H9 (cell line): ENCODE results near the gene RRP12. TPM values are rescaled to one million over a fixed set of nuclear protein-coding genes. Genes with fewer than 3 reads are reported as not detected.

Experiments used
- DNase-seq: peaks from one replicate; pipeline ENCODE4 v3.0.0-alpha.2; 2017
- H2AFZ ChIP-seq: one replicate; pipeline ENCODE4 v1.6.1; 2013; ENCODE audit warnings: mild to moderate bottlenecking, low read length, control low read depth, moderate library complexity
- H2AK5ac ChIP-seq: 2 replicates; pipeline ENCODE4 v1.6.1; 2013; ENCODE audit warnings: low read length, control low read depth, mixed read lengths; ENCODE audit not compliant: insufficient read length
- H2BK120ac ChIP-seq: one replicate; pipeline ENCODE4 v1.6.1; 2013; ENCODE audit warnings: low read depth, mild to moderate bottlenecking, low read length, control low read depth, inconsistent platforms; ENCODE audit not compliant: poor library complexity, severe bottlenecking
- H2BK12ac ChIP-seq: 2 replicates; pipeline ENCODE4 v1.6.1; 2013; ENCODE audit warnings: low read length, control low read depth, mixed read lengths, low read depth; ENCODE audit not compliant: insufficient read length
- H2BK15ac ChIP-seq: 2 replicates; pipeline ENCODE4 v1.6.1; 2013; ENCODE audit warnings: low read depth, low read length, control low read depth
- H2BK20ac ChIP-seq: one replicate; pipeline ENCODE4 v1.6.1; 2013; ENCODE audit warnings: low read depth, mild to moderate bottlenecking, low read length, control low read depth, inconsistent platforms; ENCODE audit not compliant: poor library complexity, severe bottlenecking
- H2BK5ac ChIP-seq: 2 replicates; pipeline ENCODE4 v1.6.1; 2013; ENCODE audit warnings: low read length, control low read depth, mixed read lengths; ENCODE audit not compliant: insufficient read length
- H3K14ac ChIP-seq: 2 replicates; pipeline ENCODE4 v1.6.1; 2013; ENCODE audit warnings: low read length, control low read depth; ENCODE audit not compliant: insufficient read depth
- H3K18ac ChIP-seq: 2 replicates; pipeline ENCODE4 v1.6.1; 2013; ENCODE audit warnings: low read depth, mild to moderate bottlenecking, mixed read lengths, low read length, control low read depth; ENCODE audit not compliant: insufficient read length
- H3K23ac ChIP-seq: 2 replicates; pipeline ENCODE4 v1.6.1; 2013; ENCODE audit warnings: low read length, control low read depth, mixed read lengths, low read depth; ENCODE audit not compliant: insufficient read length
- H3K23me2 ChIP-seq: 2 replicates; pipeline ENCODE4 v1.6.1; 2013; ENCODE audit warnings: low read depth, mild to moderate bottlenecking, mixed read lengths, low read length, control low read depth; ENCODE audit not compliant: insufficient read length, poor library complexity, severe bottlenecking
- H3K27ac ChIP-seq: 2 replicates; pipeline ENCODE4 v1.5.1; 2013; ENCODE audit warnings: low read length, control low read depth, mixed read lengths, low read depth; ENCODE audit not compliant: insufficient read length
- H3K27me3 ChIP-seq: 2 replicates; pipeline ENCODE4 v1.6.1; 2013; ENCODE audit warnings: low read length, control low read depth, inconsistent platforms; ENCODE audit not compliant: insufficient read depth
- H3K4ac ChIP-seq: 2 replicates; pipeline ENCODE4 v1.6.1; 2013; ENCODE audit warnings: low read depth, mild to moderate bottlenecking, control low read depth, inconsistent platforms, low read length, moderate library complexity
- H3K4me1 ChIP-seq: 2 replicates; pipeline ENCODE4 v1.6.1; 2013; ENCODE audit warnings: low read length, control low read depth, inconsistent platforms; ENCODE audit not compliant: insufficient read depth
- H3K4me2 ChIP-seq: 2 replicates; pipeline ENCODE4 v1.6.1; 2013; ENCODE audit warnings: low read length, control low read depth, mixed read lengths; ENCODE audit not compliant: insufficient read length, insufficient read depth
- H3K56ac ChIP-seq: 2 replicates; pipeline ENCODE4 v1.6.1; 2013; ENCODE audit warnings: low read depth, mild to moderate bottlenecking, mixed read lengths, low read length, control low read depth; ENCODE audit not compliant: insufficient read length
- H3K79me1 ChIP-seq: 2 replicates; pipeline ENCODE4 v1.6.1; 2013; ENCODE audit warnings: low read depth, mild to moderate bottlenecking, moderate library complexity, low read length, control low read depth, inconsistent platforms; ENCODE audit not compliant: insufficient read depth, poor library complexity, severe bottlenecking
- H3K79me2 ChIP-seq: 2 replicates; pipeline ENCODE4 v1.6.1; 2013; ENCODE audit warnings: low read length, control low read depth, inconsistent platforms; ENCODE audit not compliant: insufficient read depth
- H3K9ac ChIP-seq: 2 replicates; pipeline ENCODE4 v1.6.1; 2013; ENCODE audit warnings: low read length, control low read depth, mixed read lengths; ENCODE audit not compliant: insufficient read length; ENCODE audit errors: extremely low read depth
- H3K9me3 ChIP-seq: one replicate; pipeline ENCODE4 v1.6.1; 2013; ENCODE audit warnings: low read depth, low read length, inconsistent platforms; ENCODE audit not compliant: control insufficient read depth
- H3T11ph ChIP-seq: one replicate; pipeline ENCODE4 v1.6.1; 2013; ENCODE audit warnings: mild to moderate bottlenecking, low read length, control low read depth, inconsistent platforms
- H4K20me1 ChIP-seq: one replicate; pipeline ENCODE4 v1.6.1; 2013; ENCODE audit not compliant: control insufficient read depth, insufficient read length, insufficient read depth
- H4K5ac ChIP-seq: 2 replicates; pipeline ENCODE4 v1.6.1; 2013; ENCODE audit warnings: low read depth, mild to moderate bottlenecking, mixed read lengths, low read length, control low read depth; ENCODE audit not compliant: insufficient read length
- H4K8ac ChIP-seq: replicated peaks from 2 replicates; pipeline ENCODE4 v1.6.1; 2013; ENCODE audit warnings: low read length, control low read depth, mixed read lengths, low read depth; ENCODE audit not compliant: insufficient read length
- H4K91ac ChIP-seq: 2 replicates; pipeline ENCODE4 v1.6.1; 2013; ENCODE audit warnings: low read depth, mild to moderate bottlenecking, moderate library complexity, mixed read lengths, low read length, control low read depth; ENCODE audit not compliant: insufficient read length
- H3K27ac Mint-ChIP-seq, 3 experiments: 2 replicates in 2 of 3; 3 replicates in 1 of 3; pipeline ENCODE4 v1.8.0; 2020 to 2021; ENCODE audit warnings: mixed read lengths in 3 of 3, mild to moderate bottlenecking in 1 of 3, moderate library complexity in 1 of 3
- H3K27me3 Mint-ChIP-seq: 2 replicates; pipeline ENCODE4 v1.8.0; 2021; ENCODE audit warnings: low read depth, mild to moderate bottlenecking, moderate library complexity, mixed read lengths
- H3K36me3 Mint-ChIP-seq, 3 experiments: 2 replicates in 2 of 3; 3 replicates in 1 of 3; pipeline ENCODE4 v1.8.0; 2020 to 2021; ENCODE audit warnings: low read depth in 3 of 3, mixed read lengths in 3 of 3; ENCODE audit not compliant: insufficient read depth in 1 of 3
- H3K4me1 Mint-ChIP-seq, 2 experiments: 2 replicates each; pipeline ENCODE4 v1.8.0; 2020; ENCODE audit warnings: mixed read lengths in 2 of 2
- H3K4me3 Mint-ChIP-seq, 2 experiments: 2 replicates in 1 of 2; 3 replicates in 1 of 2; pipeline ENCODE4 v1.8.0; 2020 to 2021; ENCODE audit warnings: mild to moderate bottlenecking in 2 of 2, mixed read lengths in 2 of 2, moderate library complexity in 1 of 2
- H3K9me3 Mint-ChIP-seq, 2 experiments: 2 replicates in 1 of 2; 3 replicates in 1 of 2; pipeline ENCODE4 v1.8.0; 2020; ENCODE audit warnings: mild to moderate bottlenecking in 2 of 2, mixed read lengths in 2 of 2, moderate library complexity in 1 of 2
- CTCF ChIP-seq: fragments of 200-600 bp; sonication (generic); conservative IDR thresholded peaks from 3 replicates; pipeline ENCODE4 v1.8.0; 2021; ENCODE audit warnings: antibody characterized with exemption, mild to moderate bottlenecking
- WGBS: extraction: QIAGEN DNeasy Blood & Tissue Kit; methylation state at CpG from one replicate; pipeline ENCODE4 v1.1.7; 2013; ENCODE audit warnings: missing lambda C conversion rate, low lambda C conversion rate, mixed read lengths; ENCODE audit not compliant: insufficient read length; ENCODE audit errors: extremely low coverage; 5-methylcytosine and 5-hydroxymethylcytosine counted together
- total RNA-seq: library from RNA; stranded (reverse); gene quantifications from 2 replicates; pipeline ENCODE4 v1.2.1, GENCODE V29; 2021

Gene RRP12
- total RNA-seq, 1 experiment from 2014 or later, result 71.6 TPM

GRCh38 chr10:97388152-97388551, 13.0 kb downstream of the RRP12 start:
- DNase-seq, result no peak
- H3K4me1 Mint-ChIP-seq, result no peaks in the 10 kb centered on the region
- Histone ChIP-seq H4K20me1 (no peaks in the 10 kb centered on the region), H3K23me2 (no peaks in the 10 kb centered on the region), H3K4ac (no peak overlapping the region), H4K91ac (no peak overlapping the region), H3T11ph (no peak overlapping the region), H4K5ac (no peak overlapping the region), H2BK15ac (no peak overlapping the region), H3K79me2 (no peaks in the 10 kb centered on the region), H3K9ac (no peak overlapping the region), H3K79me1 (no peaks in the 10 kb centered on the region), H3K27ac (no peak overlapping the region), H3K4me1 (no peaks in the 10 kb centered on the region), H2BK5ac (no peak overlapping the region), H4K8ac (no peak overlapping the region), H3K56ac (no peak overlapping the region), H3K14ac (no peak overlapping the region), H2AFZ (no peak overlapping the region), H2BK20ac (no peak overlapping the region), H3K27me3 (no peaks in the 10 kb centered on the region), H3K23ac (no peak overlapping the region), H2BK12ac (no peak overlapping the region), H3K18ac (no peak overlapping the region), H2AK5ac (no peak overlapping the region), H2BK120ac (no peak overlapping the region), H3K4me2 (no peak overlapping the region), H3K9me3 (no peaks in the 10 kb centered on the region)
- 0 out of 7 replicates have a peak overlapping the region, but pooled peaks of 1 of the 3 experiments have one; percentile 62 for H3K27ac Mint-ChIP-seq
- WGBS, result no CpG with 5 or more reads among the region's 5 CpGs
- no peak overlapping the region for H3K4me3 Mint-ChIP-seq
- no peaks in the 10 kb centered on the region for H3K27me3 Mint-ChIP-seq
- H3K36me3 Mint-ChIP-seq, result peaks cover 43 to 67% (median 55%) of the 10 kb centered on the region in 3 experiments; a peak in 6 of 7 replicates
- H3K9me3 Mint-ChIP-seq, result no peaks in the 10 kb centered on the region
- no peak for TF ChIP-seq CTCF
